NCI-H187 (cell line): ENCODE results near the gene AVL9.
"Not testable (repeated sequence)": the region's sequence is repeated elsewhere in the genome, so short reads cannot be mapped to it uniquely, and the experiment has no call there.

Experiments used
- DNase-seq, 2 experiments: peaks; one replicate each; lab custom pipeline; 2025; lab: John Stamatoyannopoulos, UW

The AVL9 gene

GRCh38 chr7:32496052-32496813 is 944 bp downstream of the AVL9 start:
- no peak for DNase-seq

- DNase-seq: not testable (repeated sequence)
Observed at GRCh38 chr7:32499755-32500154, 4.5 kb downstream of the AVL9 start.

GRCh38 chr7:32500216-32500615 is 4.9 kb downstream of the AVL9 start:
- DNase-seq: not testable (repeated sequence)

- DNase-seq: no peak
Observed at GRCh38 chr7:32500922-32501341, 5.6 kb downstream of the AVL9 start.

- no peak for DNase-seq
Observed at GRCh38 chr7:32501522-32501921, 6.2 kb downstream of the AVL9 start.

GRCh38 chr7:32502728-32503127 is 7.4 kb downstream of the AVL9 start:
- no peak for DNase-seq

- DNase-seq: no peak
Observed at GRCh38 chr7:32506266-32507054, 11.2 kb downstream of the AVL9 start.

GRCh38 chr7:32507414-32507813 is 12.1 kb downstream of the AVL9 start:
- DNase-seq: no peak

GRCh38 chr7:32511791-32512190 is 16.5 kb downstream of the AVL9 start:
- DNase-seq: no peak

GRCh38 chr7:32513210-32513609 is 17.9 kb downstream of the AVL9 start:
- DNase-seq: no peak

GRCh38 chr7:32515890-32516550 is 20.7 kb downstream of the AVL9 start:
- no peak for DNase-seq

GRCh38 chr7:32516551-32517100 is 21.3 kb downstream of the AVL9 start:
- DNase-seq: no peak

- no peak for DNase-seq
Observed at GRCh38 chr7:32518534-32519140, 23.3 kb downstream of the AVL9 start.

GRCh38 chr7:32519763-32520162 is 24.5 kb downstream of the AVL9 start:
- DNase-seq: no peak

- DNase-seq: no peak
Observed at GRCh38 chr7:32522746-32523530, 27.6 kb downstream of the AVL9 start.

- no peak for DNase-seq
Observed at GRCh38 chr7:32524631-32525030, 29.3 kb downstream of the AVL9 start.

- DNase-seq: no peak
Observed at GRCh38 chr7:32525839-32526238, 30.6 kb downstream of the AVL9 start.

- DNase-seq: no peak
Observed at GRCh38 chr7:32531402-32531801, 36.1 kb downstream of the AVL9 start.

- no peak for DNase-seq
Observed at GRCh38 chr7:32532086-32532485, 36.8 kb downstream of the AVL9 start.

GRCh38 chr7:32532716-32533115 is 37.4 kb downstream of the AVL9 start:
- no peak for DNase-seq
